Measurements from ENCODE around the gene CLTCL1.

CLTCL1 gene

GRCh38 chr22:19147195-19147780, 144.2 kb downstream of the CLTCL1 start:
- DNase-seq, result no peak

- no peak for DNase-seq
Measured at GRCh38 chr22:19146215-19146968, 145.1 kb downstream of the CLTCL1 start.

GRCh38 chr22:19143967-19144400, 147.5 kb downstream of the CLTCL1 start:
- DNase-seq, result no peak

GRCh38 chr22:19143212-19143611, 148.3 kb downstream of the CLTCL1 start:
- DNase-seq, result no peak

- DNase-seq, result no peak
Measured at GRCh38 chr22:19142394-19142793, 149.1 kb downstream of the CLTCL1 start.

- no peak for DNase-seq
Measured at GRCh38 chr22:19139974-19140373, 151.5 kb downstream of the CLTCL1 start.

GRCh38 chr22:19139001-19139356, 152.5 kb downstream of the CLTCL1 start:
- no peak for DNase-seq

- no peak for DNase-seq
Measured at GRCh38 chr22:19138217-19139000, 153.1 kb downstream of the CLTCL1 start.

- no peak for DNase-seq
Measured at GRCh38 chr22:19137384-19138216, 153.9 kb downstream of the CLTCL1 start.

GRCh38 chr22:19136915-19137314, 154.6 kb downstream of the CLTCL1 start:
- DNase-seq, result no peak

- DNase-seq, result no peak
Measured at GRCh38 chr22:19134874-19135273, 156.6 kb downstream of the CLTCL1 start.

- no peak for DNase-seq
Measured at GRCh38 chr22:19134176-19134831, 157.2 kb downstream of the CLTCL1 start.

- DNase-seq, result no peak
Measured at GRCh38 chr22:19133561-19133960, 158.0 kb downstream of the CLTCL1 start.

- no peak for DNase-seq
Measured at GRCh38 chr22:19132693-19133400, 158.7 kb downstream of the CLTCL1 start.

GRCh38 chr22:19132153-19132552, 159.4 kb downstream of the CLTCL1 start:
- DNase-seq, result no peak

- no peak for DNase-seq
Measured at GRCh38 chr22:19131685-19132015, 159.9 kb downstream of the CLTCL1 start.

GRCh38 chr22:19130959-19131684, 160.4 kb downstream of the CLTCL1 start, which contains the start of gene TSSK2:
TSS of gene TSSK2 (plus strand) at chr22:19131308. CDS start at chr22:19131400, 92 bp downstream.
- no peak for DNase-seq

- DNase-seq, result no peak
Measured at GRCh38 chr22:19129871-19130270, 161.6 kb downstream of the CLTCL1 start.
